Hypothalamus (tissue), 51 donors: ENCODE data around the gene CYP21A2.
A peak's percentile ranks its signal among the peaks of the same experiment; 100 is the strongest.

ENCODE experiments used
- DNase-seq, 51 donors: peaks; one replicate each; lab custom pipeline; 2025; lab: John Stamatoyannopoulos, UW

The CYP21A2 gene

GRCh38 chr6:32079566-32080290, 41.5 kb downstream of the CYP21A2 start:
- no peak for DNase-seq

DNA sequence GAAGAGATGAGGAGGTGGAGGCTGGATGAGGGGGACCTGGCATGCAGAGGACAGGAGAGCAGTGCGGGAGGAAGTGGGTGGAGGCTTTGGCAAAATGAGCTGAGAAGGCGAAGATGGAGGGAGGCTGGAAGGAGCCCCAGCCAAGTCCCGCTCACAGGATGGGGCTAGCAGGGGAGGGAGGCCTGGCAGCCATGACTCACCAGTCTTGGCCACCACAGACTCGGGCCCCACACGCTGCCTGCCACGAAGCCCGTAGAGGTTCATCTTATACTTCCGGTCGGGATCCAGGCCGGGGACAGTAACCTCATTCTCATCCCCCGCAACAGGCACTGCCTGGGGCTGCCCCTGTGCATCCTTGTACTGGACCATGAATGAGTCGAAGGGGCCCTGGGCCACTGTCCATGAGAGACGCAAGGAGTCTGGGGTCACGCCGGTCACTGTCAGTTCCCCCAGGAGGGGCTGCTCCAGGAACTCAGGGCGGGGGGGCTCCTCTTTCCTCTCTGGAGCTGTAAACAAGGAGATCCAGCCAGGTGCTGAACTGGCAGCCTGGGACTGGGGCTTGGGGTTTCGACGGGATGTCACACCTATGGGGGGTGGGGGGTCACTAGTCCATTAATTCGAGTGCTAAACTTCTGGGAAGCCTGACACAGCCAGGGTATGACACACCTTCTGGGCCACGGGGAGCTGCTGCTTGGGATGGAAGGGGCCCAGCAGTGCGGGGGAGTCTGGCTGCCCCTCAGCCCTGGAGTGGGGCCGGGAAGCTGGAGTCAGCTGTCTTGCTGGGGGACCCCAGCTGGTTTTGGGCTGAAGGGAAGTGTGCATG, 43.2 kb downstream of the CYP21A2 start:
- DNase-seq = peak in 1 of 51 donors; percentile 31

- DNase-seq = no peak
These were observed 44.3 kb downstream of the CYP21A2 start for GRCh38 chr6:32082478-32082877.

DNA sequence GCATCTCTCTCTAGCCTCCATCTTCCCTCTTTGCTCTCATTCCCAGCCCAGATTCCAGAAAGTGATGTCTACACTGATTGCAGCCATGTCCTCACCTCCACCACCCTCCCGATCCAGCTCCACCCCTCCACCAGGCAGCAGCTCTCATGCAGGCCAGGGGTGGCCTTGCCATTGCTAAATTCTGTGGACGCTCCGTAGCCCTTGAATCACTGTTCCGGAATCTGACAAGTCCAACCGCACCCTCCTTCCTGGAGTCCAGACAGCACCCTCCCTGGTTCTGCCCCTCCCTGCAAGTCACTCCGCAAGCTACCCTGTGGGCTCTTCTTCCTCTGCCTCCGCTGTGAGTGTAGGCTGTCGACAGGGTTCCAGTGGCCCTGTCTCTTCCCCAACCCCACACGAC, 44.7 kb downstream of the CYP21A2 start:
- no peak for DNase-seq

- no peak for DNase-seq
These were observed 45.9 kb downstream of the CYP21A2 start for GRCh38 chr6:32083812-32084768.

DNA sequence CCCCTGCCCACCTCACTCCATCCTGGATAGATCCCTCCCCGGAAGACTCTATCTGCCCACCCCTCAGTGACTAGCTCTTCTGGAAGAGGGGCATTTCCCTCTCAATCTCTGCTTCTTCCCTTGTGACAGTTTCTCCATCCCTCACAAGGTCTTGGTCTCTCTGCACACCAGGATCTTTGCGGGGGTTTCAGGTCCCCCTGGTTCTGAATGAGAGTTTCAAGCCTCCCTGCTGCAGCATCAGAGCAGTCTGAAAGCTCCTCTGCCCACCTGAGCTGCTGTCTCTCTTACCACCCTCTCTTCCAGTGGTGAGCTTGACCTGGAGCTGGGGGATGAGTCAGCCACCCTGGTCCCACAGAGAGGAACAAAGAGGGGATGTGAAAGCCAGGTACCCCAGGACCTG, 46.6 kb downstream of the CYP21A2 start:
- DNase-seq = no peak

DNA sequence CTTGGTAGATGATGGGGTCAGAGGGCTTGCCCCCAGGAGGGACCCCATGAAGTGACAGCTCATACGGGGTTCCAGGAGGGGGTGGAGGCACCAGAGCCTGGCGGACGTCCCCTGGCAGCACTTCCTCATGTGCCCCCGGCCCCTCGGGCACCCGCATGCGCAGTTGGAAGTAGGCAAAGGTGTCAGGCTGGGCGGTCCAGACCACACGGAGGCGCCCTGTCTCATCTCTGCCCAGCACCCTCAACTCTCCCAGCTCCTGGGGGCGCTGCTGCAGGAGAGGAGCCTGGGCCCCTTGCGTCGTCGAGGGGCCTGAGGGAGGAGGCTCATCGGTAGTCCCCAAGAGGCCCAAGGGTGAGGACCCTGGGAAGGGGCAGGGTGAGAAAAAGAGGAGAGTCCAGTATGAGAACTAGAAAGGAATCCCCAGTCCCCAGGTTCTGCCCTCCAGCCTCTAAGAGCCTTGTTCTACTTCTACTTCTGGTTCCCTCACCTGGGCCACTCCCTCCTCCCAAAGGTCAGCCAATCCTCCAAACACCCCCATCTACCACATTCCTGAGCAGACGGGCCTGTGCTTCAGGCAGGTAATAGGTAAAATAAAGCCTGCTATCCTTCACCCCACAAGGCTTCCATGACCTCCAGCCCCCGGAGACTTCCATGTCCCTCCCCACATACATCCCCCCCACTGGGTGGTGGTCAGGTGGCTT, 47.7 kb downstream of the CYP21A2 start:
- no peak for DNase-seq

GRCh38 chr6:32086661-32087573, 48.7 kb downstream of the CYP21A2 start:
- DNase-seq = peak in 1 of 51 donors; percentile 10

DNA sequence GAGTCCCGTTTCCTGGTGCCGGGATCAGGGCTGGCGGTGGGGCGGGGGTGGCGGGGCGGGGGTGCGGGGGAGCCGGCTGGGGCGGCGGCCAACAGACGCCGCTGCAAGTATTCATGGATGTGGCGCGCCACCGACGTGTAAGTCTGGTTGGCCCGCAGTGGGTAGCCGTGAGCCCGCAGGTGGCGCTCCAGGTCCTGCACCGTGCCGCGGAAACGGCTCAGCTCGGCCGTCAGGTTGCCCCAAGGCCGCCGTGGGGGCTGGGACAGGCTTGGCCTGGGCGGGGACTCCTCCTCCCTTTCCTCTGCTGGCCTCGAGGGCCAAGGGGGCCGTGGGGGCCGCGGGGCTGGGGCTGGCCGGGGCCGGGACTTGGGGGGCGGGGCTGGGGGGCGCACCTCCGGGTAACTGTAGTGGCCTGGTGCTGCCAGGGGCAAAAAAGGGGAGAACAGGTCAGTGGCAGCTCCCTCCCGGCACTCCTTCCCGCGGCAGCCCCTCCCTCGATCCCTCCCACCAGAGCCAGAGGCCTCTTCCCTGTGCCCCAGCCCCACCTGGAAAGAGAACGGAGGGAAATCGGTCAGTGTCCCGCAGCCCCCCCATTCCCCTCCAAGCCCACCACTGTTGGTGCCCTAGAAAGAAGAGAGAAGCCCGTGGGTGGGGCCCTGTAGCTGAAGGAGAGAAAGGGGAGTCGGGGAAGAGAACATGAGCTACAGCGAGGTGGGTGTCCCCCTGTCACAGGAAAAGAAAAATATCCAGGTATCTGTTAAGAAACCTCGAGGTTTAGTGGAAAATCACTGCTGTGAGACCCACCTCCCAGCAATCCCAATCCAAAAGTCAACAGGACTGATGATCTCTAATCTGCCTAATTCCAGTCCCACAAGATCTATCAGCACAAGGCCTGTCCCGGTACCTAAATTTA, 49.6 kb downstream of the CYP21A2 start:
- peak in 21 of 51 donors; percentile 4 to 50 (median 19) for DNase-seq

DNA sequence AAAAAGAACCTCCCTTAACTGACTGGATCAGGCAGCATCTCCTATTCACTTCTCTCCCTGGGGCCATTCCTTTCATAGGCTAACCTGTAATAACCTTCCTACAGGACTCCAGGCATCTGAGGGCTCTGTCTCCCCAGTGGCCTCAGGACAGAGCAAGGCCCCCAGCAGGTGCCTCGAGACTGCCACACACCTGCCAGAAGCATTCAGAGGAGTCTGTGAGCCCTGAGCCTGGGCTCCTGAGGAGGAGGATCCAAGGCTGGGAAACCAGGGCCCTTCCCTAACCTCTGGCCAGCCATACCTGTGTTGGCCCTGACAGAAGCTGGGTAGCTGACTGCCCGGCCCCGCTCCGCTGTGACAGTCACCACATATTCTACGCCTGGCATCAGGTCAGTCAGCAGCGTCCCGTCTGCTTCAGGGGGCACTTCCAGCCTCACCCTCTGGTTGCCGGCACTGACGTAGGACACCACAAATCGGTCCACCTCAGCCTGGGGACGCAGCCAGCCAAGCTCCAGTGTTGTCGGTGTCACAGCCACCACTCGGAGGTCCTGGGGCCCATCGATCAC, 50.4 kb downstream of the CYP21A2 start:
- no peak for DNase-seq

GRCh38 chr6:32089082-32089828, 51.0 kb downstream of the CYP21A2 start:
- DNase-seq = no peak
